Stimulated activated CD4-positive, alpha-beta T cell treated with anti-CD3 and anti-CD28 coated beads, Interleukin-4, amount 100 ng/mL, for 1 hour (primary cell): ENCODE results near the gene APC2.
"Not testable (repeated sequence)": the region's sequence is repeated elsewhere in the genome, so short reads cannot be mapped to it uniquely, and the experiment has no call there.

Source experiments
- DNase-seq: peaks from one replicate; pipeline ENCODE4 v3.0.0-alpha.2; 2020

Gene APC2

GRCh38 chr19:1431759-1432506 is 18.0 kb upstream of the APC2 start:
- DNase-seq, result no peak

- no peak for DNase-seq
These were observed 17.4 kb upstream of the APC2 start for GRCh38 chr19:1432507-1432887.

DNA sequence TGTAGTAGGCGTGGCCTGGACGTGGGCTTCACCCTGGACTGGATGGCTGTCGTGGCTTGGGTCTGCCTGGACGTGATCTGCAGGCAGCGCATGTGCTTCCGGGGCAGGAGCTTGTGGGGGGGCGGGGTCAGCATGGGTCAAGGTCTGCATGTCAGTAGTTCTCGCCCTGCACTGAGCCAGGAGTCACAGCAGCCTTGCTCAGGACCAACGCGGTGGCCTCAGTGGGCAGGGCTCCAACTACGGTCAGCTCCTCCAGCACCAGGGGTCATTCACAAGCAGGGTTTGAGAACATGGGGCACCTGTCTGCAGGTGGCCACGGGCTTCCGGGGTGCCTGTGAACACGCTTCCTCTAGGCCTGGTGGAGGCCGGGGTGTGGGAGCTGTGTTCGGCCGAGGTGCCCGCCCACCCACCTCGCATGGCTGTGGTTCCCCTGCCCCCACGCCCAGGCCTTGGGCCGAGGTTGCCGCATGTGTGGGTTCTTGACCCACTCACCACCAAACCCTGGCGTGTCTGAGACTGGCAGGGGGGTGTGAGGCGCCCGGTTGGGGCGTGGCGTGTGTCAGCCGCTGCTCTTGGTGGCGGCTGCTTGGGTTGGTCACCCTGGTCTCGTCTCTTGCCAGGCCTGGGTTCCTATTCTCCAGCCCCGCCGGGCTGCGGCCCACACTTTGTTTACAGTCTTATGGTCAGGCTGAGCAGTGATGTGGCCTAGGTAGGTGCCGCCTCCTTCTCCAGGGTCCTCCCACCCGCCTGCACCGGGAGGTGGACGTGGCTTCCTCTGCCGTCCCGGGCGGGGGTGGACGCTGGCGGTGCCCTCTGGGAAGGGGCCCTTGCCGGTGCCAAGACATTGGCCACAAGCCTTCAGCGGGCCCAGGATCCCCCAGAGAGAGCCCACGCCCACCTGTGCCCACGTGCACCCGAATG is 16.5 kb upstream of the APC2 start:
- DNase-seq, result no peak

GRCh38 chr19:1434040-1434366 is 15.9 kb upstream of the APC2 start:
- DNase-seq, result no peak

DNA sequence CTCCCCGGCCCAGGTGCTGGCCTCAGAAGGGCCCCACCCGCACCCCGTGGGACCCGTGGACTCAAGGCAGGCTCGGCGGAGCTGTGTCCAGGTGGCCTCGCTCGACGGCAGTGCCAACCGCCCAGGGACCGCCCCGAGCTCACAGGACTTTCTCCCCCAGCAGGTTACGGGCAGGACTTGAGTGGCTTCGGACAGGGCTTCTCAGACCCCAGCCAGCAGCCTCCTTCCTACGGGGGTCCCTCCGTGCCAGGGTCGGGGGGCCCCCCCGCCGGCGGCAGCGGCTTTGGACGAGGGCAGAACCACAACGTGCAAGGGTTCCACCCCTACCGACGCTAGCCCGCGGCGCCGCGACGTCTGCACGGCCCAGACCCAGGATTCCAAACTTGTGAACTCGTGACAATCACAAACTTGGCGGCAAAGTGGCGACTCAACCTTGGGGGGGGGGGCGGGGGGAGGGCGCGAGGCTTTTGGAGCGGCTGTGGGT is 15.3 kb upstream of the APC2 start:
- no peak for DNase-seq

DNA sequence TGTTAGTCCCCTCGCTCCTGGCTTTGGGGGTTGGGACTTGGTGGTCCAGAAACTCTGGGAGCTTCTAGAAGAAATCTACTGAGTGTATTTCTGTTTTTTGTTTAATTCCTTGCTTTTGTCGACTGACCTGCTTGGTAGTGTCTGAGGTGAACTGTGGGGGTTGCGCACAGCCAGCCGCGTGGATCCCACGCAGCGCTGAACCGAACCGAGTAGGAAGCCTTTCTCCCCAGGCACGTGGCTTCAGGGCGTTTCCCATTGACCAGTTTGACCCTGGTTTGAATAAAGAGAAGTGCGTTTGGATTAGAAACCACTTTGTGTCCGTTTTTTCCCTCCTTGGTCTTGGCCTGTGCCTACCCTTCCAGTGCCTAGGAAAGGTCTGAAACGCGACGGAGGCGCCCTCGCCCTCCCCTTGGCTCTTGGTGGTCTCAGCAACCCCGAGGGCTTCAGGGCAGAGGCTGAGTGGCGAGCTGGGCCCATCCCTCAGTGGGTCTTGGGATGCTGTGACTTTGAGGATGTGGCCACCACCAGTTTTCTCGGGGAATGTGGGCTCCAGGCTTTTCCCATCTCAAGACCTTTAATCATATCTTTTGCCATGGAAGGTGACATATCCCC is 14.4 kb upstream of the APC2 start:
- no peak for DNase-seq

DNA sequence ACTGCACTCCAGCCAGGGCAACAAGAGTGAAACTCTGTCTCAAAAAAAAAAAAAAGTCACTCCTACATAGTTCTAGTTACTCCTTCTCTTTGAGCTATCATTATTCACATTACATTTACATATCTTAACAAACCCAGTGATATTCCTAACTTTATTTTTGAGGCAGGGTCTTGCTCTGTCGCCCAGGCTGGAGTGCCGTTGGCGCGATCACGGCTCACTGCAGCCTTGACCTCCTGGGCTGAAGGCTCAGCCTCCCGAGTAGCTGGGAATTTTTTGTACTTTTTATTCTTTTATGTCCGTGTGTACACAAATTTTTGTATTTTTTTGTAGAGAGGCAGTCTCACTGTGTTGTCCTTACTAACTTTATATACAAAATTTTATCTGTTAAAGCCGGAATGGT is 12.3 kb upstream of the APC2 start:
- no peak for DNase-seq

- DNase-seq, result peak; percentile 97
These were observed 11.6 kb upstream of the APC2 start, which contains the start of gene RPS15 for GRCh38 chr19:1438035-1438932. TSS of gene RPS15 (plus strand) at chr19:1438396. CDS start at chr19:1438426, 30 bp downstream.

DNA sequence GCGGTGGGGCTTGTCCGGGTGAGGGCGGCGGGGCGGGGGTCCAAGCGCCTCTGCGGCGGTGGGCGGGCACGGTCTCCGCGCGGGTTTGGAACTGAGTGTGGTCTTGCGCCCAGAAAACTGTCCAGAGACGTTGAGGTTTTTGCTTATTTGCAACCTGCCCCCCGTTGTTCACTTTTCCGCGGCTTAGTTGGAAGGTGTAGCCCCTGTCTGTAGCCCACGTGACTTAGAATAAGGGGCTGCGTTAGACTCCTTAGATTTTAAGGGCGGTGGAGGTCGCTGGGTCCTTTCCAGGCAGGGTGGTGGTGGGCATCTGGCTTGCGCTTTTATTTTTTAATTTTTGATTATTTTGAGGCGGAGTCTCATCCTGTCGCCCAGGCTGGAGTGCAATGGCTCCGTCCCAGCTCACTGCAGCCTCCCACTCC is 11.0 kb upstream of the APC2 start:
- no peak for DNase-seq

GRCh38 chr19:1439525-1440417 is 10.2 kb upstream of the APC2 start:
- not testable (repeated sequence) for DNase-seq

DNA sequence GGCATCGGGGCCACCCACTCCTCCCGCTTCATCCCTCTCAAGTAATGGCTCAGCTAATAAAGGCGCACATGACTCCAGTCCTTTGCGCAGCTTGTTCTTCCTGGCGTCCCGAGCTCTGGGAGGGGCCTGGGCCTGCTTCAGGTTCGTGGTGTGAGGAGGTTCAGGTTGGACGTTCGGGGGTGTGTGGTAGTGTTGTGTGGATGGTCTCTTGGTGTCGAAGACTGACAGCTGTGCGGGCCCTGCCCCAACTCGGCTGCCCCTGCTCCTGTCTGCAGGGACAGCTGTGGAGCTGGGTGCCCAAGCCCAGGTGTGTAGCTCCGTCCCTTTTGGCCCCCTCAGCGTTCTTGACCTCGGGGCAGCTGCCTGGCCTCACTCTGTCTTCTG is 9.5 kb upstream of the APC2 start:
- no peak for DNase-seq

GRCh38 chr19:1441022-1441426 is 8.9 kb upstream of the APC2 start:
- DNase-seq, result no peak

DNA sequence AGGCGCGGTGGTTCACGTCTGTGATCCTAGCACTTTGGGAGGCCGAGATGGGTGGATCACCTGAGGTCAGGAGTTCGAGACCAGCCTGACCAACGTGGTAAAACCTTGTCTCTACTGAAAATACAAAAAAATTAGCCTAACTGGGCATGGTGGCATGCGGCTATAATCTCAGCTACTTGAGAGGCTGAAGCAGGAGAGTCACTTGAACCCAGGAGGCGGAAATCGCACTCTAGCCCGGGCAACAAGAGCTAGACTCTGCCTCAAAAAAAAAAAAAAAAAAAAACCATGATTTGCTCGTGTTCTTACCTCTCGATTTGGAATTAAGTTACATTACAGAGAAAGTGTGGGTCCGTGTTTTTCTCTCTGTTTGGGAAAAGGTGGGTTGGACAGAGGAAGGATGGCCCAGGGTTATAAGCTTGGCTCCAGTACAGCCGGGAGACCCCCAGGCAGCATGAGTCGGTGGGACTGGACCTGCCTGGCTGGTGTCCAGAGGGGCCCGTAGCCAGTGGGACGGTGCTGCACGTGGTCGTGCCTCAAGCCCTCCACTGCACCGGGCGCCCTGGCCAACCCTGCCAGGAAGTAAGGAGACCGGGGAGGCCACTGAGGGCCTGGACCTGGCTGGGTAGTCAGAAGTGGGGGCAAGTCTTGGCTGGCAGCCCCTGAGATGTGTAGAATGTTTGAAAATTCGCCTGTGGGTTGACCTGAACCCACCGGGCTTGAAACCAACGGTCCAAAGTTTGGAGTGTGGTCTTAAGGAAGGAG is 8.1 kb upstream of the APC2 start:
- no peak for DNase-seq

GRCh38 chr19:1445185-1445931 is 4.6 kb upstream of the APC2 start:
- DNase-seq, result peak; percentile 80

- no peak for DNase-seq
These were observed 3.8 kb upstream of the APC2 start for GRCh38 chr19:1445932-1446712.

DNA sequence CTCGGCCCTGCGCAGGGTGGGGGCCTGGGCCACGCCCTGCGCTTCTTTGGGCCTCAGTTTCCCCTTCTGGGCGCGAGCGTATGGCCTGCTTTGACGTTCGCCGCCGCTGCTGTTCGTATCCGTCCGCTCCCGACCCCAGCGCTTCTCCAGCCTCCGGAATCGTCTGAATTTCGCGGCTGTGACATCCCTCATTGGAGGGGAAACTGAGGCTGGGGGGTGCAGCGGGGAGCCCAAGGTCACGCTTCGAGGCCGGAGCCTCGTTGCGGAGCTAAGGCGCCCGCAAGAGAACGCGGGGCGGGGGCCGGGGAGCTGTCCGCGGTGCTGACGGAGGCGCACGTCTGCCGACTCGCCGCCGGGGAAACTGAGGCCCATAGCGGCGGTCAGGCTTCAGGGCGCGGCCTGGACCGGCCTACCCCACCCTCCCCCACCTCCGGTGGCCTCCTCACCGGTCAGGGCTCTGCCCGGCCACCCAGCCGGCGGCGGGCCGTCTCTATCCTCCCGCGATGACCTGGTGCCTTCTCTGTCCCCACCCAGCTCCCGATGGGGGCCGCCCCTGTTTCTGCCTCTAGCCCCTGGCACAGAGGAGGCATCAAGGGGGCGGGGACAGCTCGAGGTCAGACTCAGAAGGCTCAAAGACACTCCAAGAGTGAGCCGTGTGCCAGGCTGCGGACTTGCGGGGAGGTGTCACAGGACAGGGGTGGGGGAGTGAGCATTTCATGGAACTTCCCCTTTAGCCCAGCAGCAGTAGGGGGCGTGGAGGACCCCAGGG is 3.0 kb upstream of the APC2 start:
- DNase-seq, result peak; percentile 44

DNA sequence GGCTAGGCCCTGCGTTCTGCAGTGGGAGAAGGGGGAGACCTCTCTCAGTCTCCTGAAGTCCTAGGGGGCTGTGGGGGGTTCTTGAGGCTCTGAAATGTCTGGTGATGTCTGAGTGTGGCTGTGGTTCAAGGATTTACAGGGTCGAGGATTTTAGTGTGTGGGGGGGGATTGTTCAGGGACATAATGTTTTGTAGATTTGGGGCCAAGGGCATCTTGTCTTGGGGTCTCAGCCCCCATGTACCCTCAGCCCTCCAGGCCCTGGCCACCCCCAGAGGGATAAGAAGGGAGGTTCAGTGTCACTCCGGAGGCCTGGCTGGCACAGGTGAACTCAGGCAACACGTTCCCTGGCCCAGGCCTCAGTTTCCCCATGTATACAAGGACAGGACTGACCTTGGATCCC is 2.4 kb upstream of the APC2 start:
- no peak for DNase-seq

GRCh38 chr19:1447944-1448343 is 2.0 kb upstream of the APC2 start:
- no peak for DNase-seq
